ENCODE data around the gene SRSF4.
"Not testable (repeated sequence)": the region's sequence is repeated elsewhere in the genome, so short reads cannot be mapped to it uniquely, and the experiment has no call there.

Gene SRSF4

GRCh38 chr1:29181413-29182225 is at the start of gene SRSF4:
TSS of gene SRSF4 (minus strand) at chr1:29181900. CDS start at chr1:29181752, 148 bp downstream.
- H3K79me2 ChIP-seq (ENCODE audit: control insufficient read depth, insufficient read depth, low read length, unreplicated experiment): peaks cover 49% of the 10 kb centered on the region

GRCh38 chr1:29230553-29231378 is 49.1 kb upstream of the SRSF4 start, which contains the start of gene MECR:
TSS of gene MECR (minus strand) at chr1:29230934. CDS start at chr1:29230906, 28 bp downstream.
- Histone ChIP-seq H3K4me1 (ENCODE audit: control insufficient read depth, insufficient read depth, low read length, unreplicated experiment) (peaks cover 7% of the 10 kb centered on the region), H3K79me2 (ENCODE audit: control insufficient read depth, insufficient read depth, low read length, unreplicated experiment) (peaks cover 17% of the 10 kb centered on the region), H3K27ac (ENCODE audit: low read depth, low read length) (no peak within 1 kb of the TSS), H3K36me3 (ENCODE audit: insufficient read depth, low read length) (no peaks in the 10 kb centered on the region), H3K27me3 (ENCODE audit: insufficient read depth, low read length) (peaks cover 5% of the 10 kb centered on the region; the same call in 1 of the 2 replicates), H2AFZ (ENCODE audit: low read length, unreplicated experiment) (peak within 1 kb of the TSS; percentile 85), H3K4me3 (ENCODE audit: low read depth, low read length) (peak within 1 kb of the TSS; percentile 81)

More at GRCh38 chr1:29181413-29182225, at the start of gene SRSF4:
- Histone ChIP-seq H3K27me3 (ENCODE audit: insufficient read depth, low read length) (no peaks in the 10 kb centered on the region), H3K4me3 (ENCODE audit: low read depth, low read length) (peak within 1 kb of the TSS; percentile 89), H3K36me3 (ENCODE audit: insufficient read depth, low read length) (peaks cover 7% of the 10 kb centered on the region; the same call in 1 of the 2 replicates), H3K4me1 (ENCODE audit: control insufficient read depth, insufficient read depth, low read length, unreplicated experiment) (peaks cover 34% of the 10 kb centered on the region), H3K27ac (ENCODE audit: low read depth, low read length) (peak within 1 kb of the TSS; percentile 96), H2AFZ (ENCODE audit: low read length, unreplicated experiment) (peak within 1 kb of the TSS; percentile 93)

DNA sequence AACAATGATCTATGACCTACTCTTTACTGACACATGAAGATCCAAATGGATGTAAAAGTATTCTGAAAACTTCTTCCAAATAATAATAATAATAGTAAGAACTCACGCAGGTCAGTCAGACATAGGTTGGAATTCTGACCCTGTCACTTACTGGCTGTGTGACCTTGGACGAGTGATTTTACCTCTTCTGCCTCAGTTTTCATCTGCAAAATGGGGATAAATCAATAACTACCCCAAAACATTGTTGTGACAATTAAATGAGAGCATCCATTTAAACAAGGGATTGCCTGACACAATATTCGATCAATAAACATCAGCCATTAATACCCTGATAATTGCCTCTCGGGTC is 48.5 kb upstream of the SRSF4 start:
- peak overlapping the region; percentile 85 for H2AFZ ChIP-seq (ENCODE audit: low read length, unreplicated experiment)

GRCh38 chr1:29227511-29227910 is 45.8 kb upstream of the SRSF4 start:
- peaks cover 17% of the 10 kb centered on the region for H3K79me2 ChIP-seq (ENCODE audit: control insufficient read depth, insufficient read depth, low read length, unreplicated experiment)
- H3K27me3 ChIP-seq (ENCODE audit: insufficient read depth, low read length): no peaks in the 10 kb centered on the region
- no peak overlapping the region for H3K27ac ChIP-seq (ENCODE audit: low read depth, low read length)
- no peak overlapping the region for H2AFZ ChIP-seq (ENCODE audit: low read length, unreplicated experiment)
- no peaks in the 10 kb centered on the region for H3K36me3 ChIP-seq (ENCODE audit: insufficient read depth, low read length)
- H3K4me1 ChIP-seq (ENCODE audit: control insufficient read depth, insufficient read depth, low read length, unreplicated experiment): peaks cover 7% of the 10 kb centered on the region
- H3K4me3 ChIP-seq (ENCODE audit: low read depth, low read length): no peak overlapping the region

More for the DNA sequence above, 48.5 kb upstream of the SRSF4 start:
- Histone ChIP-seq H3K27me3 (ENCODE audit: insufficient read depth, low read length) (no peaks in the 10 kb centered on the region), H3K27ac (ENCODE audit: low read depth, low read length) (no peak overlapping the region), H3K4me1 (ENCODE audit: control insufficient read depth, insufficient read depth, low read length, unreplicated experiment) (peaks cover 7% of the 10 kb centered on the region), H3K36me3 (ENCODE audit: insufficient read depth, low read length) (no peaks in the 10 kb centered on the region), H3K4me3 (ENCODE audit: low read depth, low read length) (peak overlapping the region; percentile 81), H3K79me2 (ENCODE audit: control insufficient read depth, insufficient read depth, low read length, unreplicated experiment) (peaks cover 17% of the 10 kb centered on the region)

GRCh38 chr1:29225361-29225760 is 43.7 kb upstream of the SRSF4 start:
- H3K4me1 ChIP-seq (ENCODE audit: control insufficient read depth, insufficient read depth, low read length, unreplicated experiment): peaks cover 7% of the 10 kb centered on the region
- peaks cover 16% of the 10 kb centered on the region for H3K79me2 ChIP-seq (ENCODE audit: control insufficient read depth, insufficient read depth, low read length, unreplicated experiment)
- no peak overlapping the region for H3K4me3 ChIP-seq (ENCODE audit: low read depth, low read length)
- no peaks in the 10 kb centered on the region for H3K27me3 ChIP-seq (ENCODE audit: insufficient read depth, low read length)
- H3K36me3 ChIP-seq (ENCODE audit: insufficient read depth, low read length): no peaks in the 10 kb centered on the region
- H2AFZ ChIP-seq (ENCODE audit: low read length, unreplicated experiment): no peak overlapping the region
- no peak overlapping the region for H3K27ac ChIP-seq (ENCODE audit: low read depth, low read length)

DNA sequence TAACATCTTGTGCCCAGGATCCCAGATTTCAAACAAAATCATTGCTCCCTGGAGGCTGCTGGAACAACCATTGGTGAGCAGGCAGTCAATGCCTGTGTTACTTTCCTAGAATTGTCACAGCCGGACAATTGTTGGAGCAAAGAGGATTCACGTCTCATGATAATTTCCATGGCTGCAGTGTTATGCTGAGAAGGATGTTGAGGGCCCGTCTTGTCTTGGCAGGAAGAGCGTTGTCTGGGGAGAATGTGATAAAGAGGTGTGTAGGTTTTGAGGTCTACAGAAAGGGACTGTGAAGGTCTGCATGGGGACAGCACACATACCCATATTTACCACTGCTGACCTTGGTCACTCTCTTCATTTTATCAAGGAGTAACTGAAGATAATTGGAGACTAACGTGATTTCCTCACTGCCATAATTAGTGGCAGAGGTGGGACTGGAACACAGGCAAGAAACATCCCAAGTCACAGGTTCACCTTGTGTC is 42.7 kb upstream of the SRSF4 start:
- Histone ChIP-seq H3K27me3 (ENCODE audit: insufficient read depth, low read length) (no peaks in the 10 kb centered on the region), H3K79me2 (ENCODE audit: control insufficient read depth, insufficient read depth, low read length, unreplicated experiment) (peaks cover 6% of the 10 kb centered on the region), H3K4me3 (ENCODE audit: low read depth, low read length) (no peak overlapping the region), H2AFZ (ENCODE audit: low read length, unreplicated experiment) (no peak overlapping the region), H3K4me1 (ENCODE audit: control insufficient read depth, insufficient read depth, low read length, unreplicated experiment) (peaks cover under 1% of the 10 kb centered on the region), H3K36me3 (ENCODE audit: insufficient read depth, low read length) (no peaks in the 10 kb centered on the region), H3K27ac (ENCODE audit: low read depth, low read length) (no peak overlapping the region)

DNA sequence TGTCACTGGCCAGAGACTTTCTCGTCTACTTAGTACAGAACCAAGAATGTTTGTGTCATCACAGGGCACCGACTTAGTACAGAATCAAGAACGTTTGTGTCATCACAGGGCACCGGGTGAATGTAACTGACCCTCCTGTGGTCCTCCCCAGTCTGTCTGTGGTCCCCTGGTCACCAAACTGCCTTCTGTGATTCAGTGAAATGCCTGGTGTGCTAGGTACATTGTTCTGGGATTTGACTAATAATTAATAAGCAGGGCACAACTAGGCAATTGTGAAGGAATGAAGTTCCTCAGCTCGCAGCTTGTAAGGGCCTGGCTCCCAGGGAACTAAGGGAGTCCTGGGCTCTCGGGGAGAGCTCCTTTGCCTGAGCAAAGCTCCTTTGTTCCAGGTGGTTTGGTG is 41.8 kb upstream of the SRSF4 start:
- Histone ChIP-seq H3K27ac (ENCODE audit: low read depth, low read length) (no peak overlapping the region), H3K4me3 (ENCODE audit: low read depth, low read length) (no peak overlapping the region), H2AFZ (ENCODE audit: low read length, unreplicated experiment) (no peak overlapping the region), H3K36me3 (ENCODE audit: insufficient read depth, low read length) (no peaks in the 10 kb centered on the region), H3K79me2 (ENCODE audit: control insufficient read depth, insufficient read depth, low read length, unreplicated experiment) (peaks cover 1% of the 10 kb centered on the region), H3K27me3 (ENCODE audit: insufficient read depth, low read length) (no peaks in the 10 kb centered on the region), H3K4me1 (ENCODE audit: control insufficient read depth, insufficient read depth, low read length, unreplicated experiment) (no peaks in the 10 kb centered on the region)

GRCh38 chr1:29222686-29223085 is 41.0 kb upstream of the SRSF4 start:
- Histone ChIP-seq H2AFZ (ENCODE audit: low read length, unreplicated experiment) (no peak overlapping the region), H3K36me3 (ENCODE audit: insufficient read depth, low read length) (no peaks in the 10 kb centered on the region), H3K4me1 (ENCODE audit: control insufficient read depth, insufficient read depth, low read length, unreplicated experiment) (no peaks in the 10 kb centered on the region), H3K4me3 (ENCODE audit: low read depth, low read length) (no peak overlapping the region), H3K79me2 (ENCODE audit: control insufficient read depth, insufficient read depth, low read length, unreplicated experiment) (no peaks in the 10 kb centered on the region), H3K27me3 (ENCODE audit: insufficient read depth, low read length) (no peaks in the 10 kb centered on the region), H3K27ac (ENCODE audit: low read depth, low read length) (no peak overlapping the region)

DNA sequence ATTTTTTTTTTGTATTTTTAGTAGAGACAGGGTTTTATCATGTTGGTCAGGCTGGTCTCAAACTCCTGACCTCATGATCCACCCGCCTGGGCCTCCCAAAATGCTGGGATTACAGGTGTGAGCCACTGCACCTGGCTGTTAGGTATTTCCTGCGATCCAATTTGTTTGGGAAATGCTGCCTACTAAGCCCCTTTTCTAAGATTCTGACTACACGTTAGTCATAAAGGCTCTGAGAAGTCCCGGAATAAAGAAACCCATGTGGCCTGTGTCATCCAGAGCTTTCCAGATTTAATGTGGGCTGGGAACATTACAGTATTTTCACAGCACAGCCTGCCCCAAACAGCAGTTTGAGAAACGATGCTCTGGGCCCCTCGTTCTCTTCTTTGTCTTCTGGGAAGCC is 40.6 kb upstream of the SRSF4 start:
- H3K4me1 ChIP-seq (ENCODE audit: control insufficient read depth, insufficient read depth, low read length, unreplicated experiment); H3K36me3 ChIP-seq (ENCODE audit: insufficient read depth, low read length); H3K79me2 ChIP-seq (ENCODE audit: control insufficient read depth, insufficient read depth, low read length, unreplicated experiment); H3K27me3 ChIP-seq (ENCODE audit: insufficient read depth, low read length); H2AFZ ChIP-seq (ENCODE audit: low read length, unreplicated experiment); H3K4me3 ChIP-seq (ENCODE audit: low read depth, low read length); H3K27ac ChIP-seq (ENCODE audit: low read depth, low read length): not testable (repeated sequence)

DNA sequence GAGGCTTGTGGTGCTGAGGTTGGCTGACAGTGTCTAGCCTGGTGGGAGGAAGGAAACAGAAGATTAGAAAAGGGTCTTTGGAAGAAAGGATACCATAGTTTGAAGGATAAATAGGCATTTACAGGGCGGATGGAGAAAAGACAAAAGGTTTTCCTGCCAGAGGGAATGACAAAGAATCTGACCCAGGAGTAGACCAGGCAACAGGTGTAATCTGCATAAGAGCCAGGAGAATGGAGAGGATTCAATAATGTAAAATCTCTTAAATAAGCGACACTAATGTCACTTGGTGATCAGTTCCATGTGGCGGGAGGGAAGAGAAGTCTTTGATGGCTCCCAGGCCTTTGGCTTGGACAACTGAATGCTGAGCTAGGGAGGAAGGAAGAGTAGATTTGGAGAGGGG is 39.6 kb upstream of the SRSF4 start:
- Histone ChIP-seq H3K79me2 (ENCODE audit: control insufficient read depth, insufficient read depth, low read length, unreplicated experiment) (no peaks in the 10 kb centered on the region), H3K4me1 (ENCODE audit: control insufficient read depth, insufficient read depth, low read length, unreplicated experiment) (no peaks in the 10 kb centered on the region), H3K4me3 (ENCODE audit: low read depth, low read length) (no peak overlapping the region), H2AFZ (ENCODE audit: low read length, unreplicated experiment) (no peak overlapping the region), H3K27me3 (ENCODE audit: insufficient read depth, low read length) (no peaks in the 10 kb centered on the region), H3K27ac (ENCODE audit: low read depth, low read length) (no peak overlapping the region), H3K36me3 (ENCODE audit: insufficient read depth, low read length) (peaks cover under 1% of the 10 kb centered on the region; the same call in 1 of the 2 replicates)
